ENCODE data around the gene CD151.

GRCh38 chr11:862696-863022, 29.9 kb downstream of the CD151 start:
- TF ChIP-seq CTCF (conservative IDR thresholded peaks at IDR 0.05; ENCODE audit: low read length) = no peak
- no peak for TF ChIP-seq EZH2phosphoT487 (IDR thresholded peaks at IDR 0.05; ENCODE audit: borderline replicate concordance, low read depth, low read length)
